A204.1 (cell line): ENCODE measurements around the gene RBMX.
"Not testable (repeated sequence)": the region's sequence is repeated elsewhere in the genome, so short reads cannot be mapped to it uniquely, and the experiment has no call there.

Experiments used
- FAIRE-seq: peaks from 2 replicates; lab custom pipeline; 2012; peaks lifted over from hg19 to GRCh38; lab: Jason Lieb, UNC

RBMX gene

DNA sequence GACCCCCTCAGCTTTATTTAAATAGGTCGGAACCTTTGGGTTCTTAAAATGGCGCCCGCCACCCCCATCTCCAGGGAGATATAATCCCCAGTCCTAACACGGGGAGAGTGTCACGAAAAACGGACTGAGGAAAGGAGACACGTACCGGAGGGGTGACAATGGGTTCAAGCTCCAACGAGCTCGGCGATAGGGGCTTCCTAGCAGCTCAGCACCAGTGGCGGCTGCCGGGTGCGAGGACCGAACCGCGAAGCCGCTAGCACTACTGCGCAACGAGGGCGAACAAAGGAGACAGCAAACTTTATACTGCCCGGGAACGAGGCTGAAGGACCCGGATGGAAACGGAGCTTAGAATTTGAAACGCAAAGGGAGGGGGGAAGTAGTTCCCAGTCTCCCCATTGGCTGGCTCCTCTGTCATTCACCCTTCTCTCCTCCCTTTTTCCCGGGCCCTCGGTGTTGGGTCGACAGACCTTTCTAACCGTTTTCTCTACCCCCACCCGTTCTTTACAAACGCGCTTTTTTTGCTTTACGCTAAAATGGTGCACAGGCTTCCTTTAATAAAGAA lies at the start of gene RBMX:
Gene RBMX (minus strand): TSS at position 274 of the 562 bp plus-strand sequence. CDS start 1,298 bp downstream, outside the sequence.
- FAIRE-seq, result peak; percentile 88

DNA sequence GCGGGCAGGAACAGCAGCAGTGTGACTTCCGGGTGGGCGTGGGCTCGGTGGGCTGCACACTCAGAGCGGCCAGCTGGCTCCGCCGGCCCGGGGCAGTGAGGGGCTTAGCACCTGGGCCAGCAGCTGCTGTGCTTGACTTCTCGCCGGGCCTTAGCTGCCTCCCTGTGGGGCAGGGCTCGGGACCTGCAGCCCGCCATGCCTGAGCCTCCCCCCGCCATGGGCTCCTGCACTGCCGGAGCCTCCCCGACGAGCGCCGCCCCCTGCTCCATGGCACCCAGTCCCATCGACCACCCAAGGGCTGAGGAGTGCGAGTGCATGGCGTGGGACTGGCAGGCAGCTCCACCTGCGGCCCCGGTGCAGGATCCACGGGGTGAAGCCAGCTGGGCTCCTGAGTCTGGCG lies 40.9 kb upstream of the RBMX start:
- not testable (repeated sequence) for FAIRE-seq

- no peak for FAIRE-seq
These were observed 39.5 kb upstream of the RBMX start for GRCh38 chrX:136920001-136920400.

DNA sequence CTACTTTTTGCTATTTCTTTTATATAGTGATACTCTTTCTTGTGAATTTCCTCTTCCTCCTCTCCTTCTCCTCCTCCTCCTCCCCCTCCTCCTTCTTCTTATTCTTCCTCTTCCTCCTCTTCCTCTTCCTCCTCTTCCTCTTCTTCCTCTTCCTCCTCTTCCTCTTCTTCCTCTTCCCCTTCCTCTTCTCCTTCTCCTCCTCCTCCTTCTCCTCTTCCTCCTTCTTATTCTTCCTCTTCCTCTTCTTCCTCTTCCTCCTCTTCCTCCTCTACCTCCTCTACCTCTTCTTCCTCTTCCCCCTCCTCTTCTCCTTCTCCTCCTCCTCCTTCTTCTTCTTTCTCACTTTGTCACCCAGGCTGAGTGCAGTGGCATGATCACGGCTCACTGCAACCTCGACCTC lies 36.3 kb upstream of the RBMX start:
- no peak for FAIRE-seq

DNA sequence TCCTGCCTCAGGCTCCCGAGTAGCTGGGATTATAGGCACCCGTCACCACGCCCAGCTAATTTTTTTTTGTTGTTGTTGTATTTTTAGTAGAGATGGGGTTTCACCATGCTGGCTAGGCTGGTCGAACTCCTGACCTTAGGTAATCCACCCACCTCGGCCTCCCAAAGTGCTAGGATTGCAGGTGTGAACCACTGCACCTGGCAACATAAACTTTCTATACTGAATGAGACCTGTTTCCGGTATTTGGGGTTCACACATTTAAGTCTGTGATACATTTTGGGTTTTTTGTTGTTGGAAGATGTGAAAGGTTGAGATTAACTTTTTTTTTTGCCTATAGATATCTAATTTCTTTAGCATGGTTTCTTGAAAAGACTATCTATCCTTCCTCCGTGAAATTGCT lies 31.1 kb upstream of the RBMX start:
- FAIRE-seq, result not testable (repeated sequence)

- FAIRE-seq, result no peak
These were observed 30.7 kb upstream of the RBMX start for GRCh38 chrX:136911253-136911652.

DNA sequence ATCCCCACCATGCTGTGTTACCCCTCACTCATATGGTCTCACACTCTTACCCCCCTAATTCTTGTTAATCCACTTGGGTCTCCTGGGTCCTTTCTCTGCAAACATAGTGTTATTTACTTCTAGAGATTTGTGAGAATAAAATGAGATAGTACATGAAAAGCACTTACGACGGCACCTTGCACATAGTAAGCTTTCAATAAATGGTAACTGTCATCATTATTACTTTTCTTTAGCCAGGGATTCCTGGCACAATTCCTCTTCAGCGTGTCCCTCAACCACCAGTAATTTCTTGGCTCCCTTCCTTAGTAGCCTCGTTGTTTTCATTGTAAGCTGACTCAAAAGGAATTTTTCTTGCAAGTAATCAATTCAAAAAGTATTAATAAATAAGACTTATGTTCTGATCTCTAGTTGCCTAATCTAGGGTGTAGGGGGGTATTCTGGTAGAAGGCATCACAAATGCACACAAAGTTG lies 30.1 kb upstream of the RBMX start:
- FAIRE-seq, result no peak

- peak; percentile 94 for FAIRE-seq
These were observed 29.4 kb upstream of the RBMX start for GRCh38 chrX:136909706-136910564.

- no peak for FAIRE-seq
These were observed 28.7 kb upstream of the RBMX start for GRCh38 chrX:136909119-136909705.

DNA sequence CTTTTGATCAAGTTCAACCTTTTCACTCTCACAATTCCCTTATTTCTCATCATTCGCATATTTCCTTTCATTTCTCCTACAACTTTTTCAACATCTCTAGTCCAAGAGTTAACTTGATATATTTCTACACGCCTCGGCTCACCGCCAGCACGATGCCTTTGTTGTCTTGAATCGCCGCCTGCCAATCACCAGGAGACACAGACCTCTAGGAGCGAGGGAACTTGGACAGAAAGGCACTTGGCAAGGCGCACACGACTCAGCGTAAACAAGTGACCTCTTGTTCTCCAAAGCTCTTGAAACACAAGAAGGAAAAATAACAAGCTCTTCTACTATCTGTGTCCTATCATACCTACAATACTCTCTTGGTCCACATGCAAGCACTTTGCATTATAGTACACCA lies 27.1 kb upstream of the RBMX start:
- no peak for FAIRE-seq

- no peak for FAIRE-seq
These were observed 26.5 kb upstream of the RBMX start for GRCh38 chrX:136906921-136907510.

GRCh38 chrX:136904067-136904466 lies 23.5 kb upstream of the RBMX start:
- FAIRE-seq, result not testable (repeated sequence)

GRCh38 chrX:136900071-136900470 lies 19.5 kb upstream of the RBMX start:
- FAIRE-seq, result not testable (repeated sequence)

DNA sequence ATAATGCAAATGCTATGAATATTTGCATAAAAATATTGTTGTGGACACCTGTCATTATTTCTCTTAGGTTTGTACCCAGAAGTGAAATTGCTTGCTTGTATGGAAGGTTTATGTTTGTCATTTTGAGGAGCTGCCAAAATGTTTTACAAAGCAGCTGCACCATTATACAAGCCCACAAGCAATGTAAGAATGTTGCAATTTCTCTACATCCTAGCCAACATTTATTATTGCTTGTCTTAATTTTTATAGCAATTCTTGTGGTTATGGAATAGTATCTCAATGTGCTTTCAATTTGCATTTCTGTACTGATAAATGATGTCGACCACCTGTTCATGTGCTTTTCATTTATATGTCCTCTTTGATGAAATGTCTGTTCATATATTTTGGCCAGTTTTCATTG lies 18.7 kb upstream of the RBMX start:
- no peak for FAIRE-seq

GRCh38 chrX:136898752-136899151 lies 18.2 kb upstream of the RBMX start:
- not testable (repeated sequence) for FAIRE-seq

- no peak for FAIRE-seq
These were observed 15.8 kb upstream of the RBMX start for GRCh38 chrX:136896121-136896914.

DNA sequence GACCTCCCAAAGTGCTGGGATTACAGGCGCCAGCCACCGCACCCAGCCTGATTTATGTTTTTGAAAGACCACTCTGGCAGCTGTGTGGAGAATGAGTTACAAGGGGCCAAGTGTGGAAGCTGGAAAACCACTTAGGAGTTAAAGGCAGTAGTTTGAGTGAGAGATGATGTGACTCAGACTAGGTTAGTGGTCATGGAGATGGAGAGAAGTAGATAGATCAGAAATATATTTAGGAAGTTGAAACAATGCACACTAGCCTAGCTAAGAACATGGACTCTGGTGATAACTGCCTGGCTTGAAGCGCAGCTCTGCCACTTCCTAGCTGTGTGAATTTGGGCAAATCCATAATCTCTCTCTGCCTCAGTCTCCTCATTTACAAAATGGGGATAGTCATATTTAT lies 11.9 kb upstream of the RBMX start:
- FAIRE-seq, result no peak

DNA sequence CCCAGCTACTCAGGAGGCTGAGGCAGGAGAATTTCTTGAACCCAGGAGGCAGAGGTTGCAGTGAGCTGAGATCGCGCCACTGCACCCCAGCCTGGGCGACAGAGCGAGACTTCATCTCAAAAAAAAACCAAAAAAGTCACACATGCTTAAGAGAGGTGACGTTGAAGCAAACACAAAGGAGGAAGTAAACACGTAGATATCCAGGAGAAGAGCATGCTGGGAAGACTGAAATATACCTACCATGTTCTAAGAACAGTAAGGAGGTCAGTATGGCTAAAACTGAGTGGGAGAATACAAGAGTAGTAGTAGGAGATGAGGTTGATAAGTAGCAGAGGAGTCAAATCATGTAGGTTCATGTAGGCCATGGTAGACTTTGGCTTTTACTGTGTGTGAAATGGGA lies 10.1 kb upstream of the RBMX start:
- not testable (repeated sequence) for FAIRE-seq

DNA sequence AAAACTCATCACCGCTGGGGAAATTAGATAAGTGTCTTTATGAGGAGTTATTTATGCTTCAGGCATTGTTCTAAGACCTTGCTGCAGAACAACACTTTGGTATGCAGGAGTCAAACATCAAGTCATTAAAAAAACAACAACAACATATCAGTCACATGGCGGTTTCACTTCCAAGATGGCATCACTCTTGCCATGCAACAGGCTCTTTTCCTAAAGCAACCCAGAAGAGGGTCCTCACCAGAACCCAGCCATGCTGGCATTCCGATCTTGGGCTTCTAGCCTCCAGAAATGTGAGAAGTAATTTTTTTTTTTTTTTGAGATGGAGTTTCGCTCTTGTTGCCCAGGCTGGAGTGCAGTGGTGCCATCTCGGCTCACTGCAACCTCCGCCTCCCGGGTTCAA lies 8.7 kb upstream of the RBMX start:
- FAIRE-seq, result no peak

DNA sequence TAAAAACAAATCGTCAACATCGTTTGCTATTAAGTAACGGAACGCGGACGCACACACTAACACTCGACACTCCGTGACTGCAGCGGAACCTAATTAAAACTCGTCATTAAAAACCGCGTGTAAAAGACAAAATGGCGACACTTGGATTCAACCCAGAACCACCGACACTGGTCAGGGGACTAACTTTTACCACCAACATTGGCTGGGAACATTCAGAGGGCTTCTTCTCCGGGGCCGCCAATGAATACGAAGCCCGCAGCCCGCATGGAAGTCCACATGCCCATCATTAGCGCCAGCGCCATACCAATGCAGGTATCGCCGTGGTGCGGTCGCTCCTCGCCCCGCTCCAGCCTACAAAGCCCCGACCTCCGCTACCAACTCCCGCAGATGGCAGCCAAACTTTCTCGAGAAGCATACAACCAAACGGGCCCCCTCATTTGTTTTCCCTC lies 498 bp downstream of the RBMX start:
- no peak for FAIRE-seq

GRCh38 chrX:136879001-136879687 lies 1.4 kb downstream of the RBMX start:
- FAIRE-seq, result no peak
